ENCODE measurements around the gene FLT3.
A peak's percentile ranks its signal among the peaks of the same experiment; 100 is the strongest.
"Not testable (repeated sequence)": the region's sequence is repeated elsewhere in the genome, so short reads cannot be mapped to it uniquely, and the experiment has no call there.

FLT3 gene

GRCh38 chr13:28043224-28043623 is 57.2 kb downstream of the FLT3 start:
- DNase-seq = no peak

GRCh38 chr13:28041501-28041900 is 58.9 kb downstream of the FLT3 start:
- no peak for DNase-seq

- DNase-seq = no peak
Observed at GRCh38 chr13:28041031-28041461, 59.3 kb downstream of the FLT3 start.

GRCh38 chr13:28037399-28037798 is 63.0 kb downstream of the FLT3 start:
- DNase-seq = no peak

- no peak for DNase-seq
Observed at GRCh38 chr13:28035146-28035782, 65.1 kb downstream of the FLT3 start.

GRCh38 chr13:28033894-28034655 is 66.3 kb downstream of the FLT3 start:
- DNase-seq = no peak

GRCh38 chr13:28032438-28032837 is 67.9 kb downstream of the FLT3 start:
- DNase-seq = not testable (repeated sequence)

- DNase-seq = no peak
Observed at GRCh38 chr13:28031896-28032288, 68.5 kb downstream of the FLT3 start.

GRCh38 chr13:28031220-28031895 is 69.0 kb downstream of the FLT3 start:
- peak; percentile 6 for DNase-seq

- DNase-seq = no peak
Observed at GRCh38 chr13:28027607-28028364, 72.6 kb downstream of the FLT3 start.

- no peak for DNase-seq
Observed at GRCh38 chr13:28027071-28027470, 73.3 kb downstream of the FLT3 start.

- no peak for DNase-seq
Observed at GRCh38 chr13:28026508-28026907, 73.9 kb downstream of the FLT3 start.

GRCh38 chr13:28022848-28023518 is 77.4 kb downstream of the FLT3 start:
- DNase-seq = no peak

- no peak for DNase-seq
Observed at GRCh38 chr13:28014301-28014700, 86.1 kb downstream of the FLT3 start.

- no peak for DNase-seq
Observed at GRCh38 chr13:28013482-28013881, 86.9 kb downstream of the FLT3 start.

GRCh38 chr13:28012896-28013295 is 87.5 kb downstream of the FLT3 start:
- no peak for DNase-seq

- DNase-seq = no peak
Observed at GRCh38 chr13:28012383-28012782, 88.0 kb downstream of the FLT3 start.

- DNase-seq = no peak
Observed at GRCh38 chr13:28010046-28010445, 90.3 kb downstream of the FLT3 start.

- not testable (repeated sequence) for DNase-seq
Observed at GRCh38 chr13:28005016-28005415, 95.4 kb downstream of the FLT3 start.

- DNase-seq = no peak
Observed at GRCh38 chr13:28002886-28003698, 97.3 kb downstream of the FLT3 start.

- DNase-seq = no peak
Observed at GRCh38 chr13:28001837-28002473, 98.4 kb downstream of the FLT3 start.

All from CD4-positive, alpha-beta T cell treated with Interleukin-10 for 1 hour (primary cell).